Left lung (tissue), 10 donors: ENCODE data around the gene PNPLA8. TPM values are rescaled to one million over a fixed set of nuclear protein-coding genes. Genes with fewer than 3 reads are reported as not detected.

Experiments used
- ATAC-seq: fragments of 200-7000 bp; cut with Tn5 transposase; one replicate; pipeline ENCODE4 v1.9.1; 2020; ENCODE audit warnings: moderate library complexity
- DNase-seq, 4 donors: peaks; one replicate each; pipeline ENCODE4 v3.0.0-alpha.2; 2013 to 2020
- H3K27ac ChIP-seq, 2 donors: fragments of 200-600 bp; sonication (generic) in 1 of 2; one replicate each; pipeline versions ENCODE4 v1.5.0 to v1.8.0; 2020 to 2021
- H3K27me3 ChIP-seq, 2 donors: fragments of 200-600 bp; sonication (generic) in 1 of 2; one replicate each; pipeline versions ENCODE4 v1.5.0 to v1.8.0; 2020 to 2021
- H3K36me3 ChIP-seq, 2 donors: fragments of 200-600 bp; sonication (generic) in 1 of 2; one replicate each; pipeline versions ENCODE4 v1.5.0 to v1.8.0; 2020 to 2021
- H3K4me1 ChIP-seq, 2 donors: fragments of 200-600 bp; one replicate each; pipeline ENCODE4 v1.8.0; 2021
- H3K4me3 ChIP-seq, 2 donors: fragments of 200-600 bp; sonication (generic) in 1 of 2; one replicate each; pipeline versions ENCODE4 v1.5.0 to v1.8.0; 2020 to 2021; ENCODE audit warnings: mild to moderate bottlenecking in 1 of 2
- H3K9me3 ChIP-seq, 2 donors: fragments of 200-600 bp; sonication (generic) in 1 of 2; one replicate each; pipeline versions ENCODE4 v1.5.0 to v1.8.0; 2020 to 2021
- intact Hi-C, 2 donors: fragments of 100-400 bp; cut with DNase I; formaldehyde crosslinking; loops; one replicate each; pipeline versions ENCODE4 v1.11.2 to v1.14.2; 2022
- polyA plus RNA-seq, 6 donors: library from polyadenylated mRNA; unstranded; fragments of 120-200 nt; gene quantifications; one replicate each; pipeline ENCODE4 v1.2.1, GENCODE V29; 2013; ENCODE audit not compliant: insufficient read length in 6 of 6
- total RNA-seq, 2 donors: library from RNA; stranded (reverse); fragmentation: NEBNext Ultra II Directional; extraction: Animal tissue kit (Norgen Biotek cat#: 25700); gene quantifications; one replicate each; pipeline ENCODE4 v1.2.1, GENCODE V29; 2021
- TF ChIP-seq, protein P1 (sequence below), 2 donors: fragments of 200-600 bp; sonication (generic) in 1 of 2; IDR thresholded peaks; one replicate each; pipeline versions ENCODE4 v1.5.0 to v1.8.0; 2021; ENCODE audit warnings: antibody characterized with exemption in 2 of 2
- donor health status: DM: no; HTN: yes; CAD: no.
- donor health status: DM: no; HTN: no; CAD: no.

The PNPLA8 gene
- total and polyA plus RNA-seq, 8 donors = 28.7 to 38.0 (median 32.8) TPM

DNA sequence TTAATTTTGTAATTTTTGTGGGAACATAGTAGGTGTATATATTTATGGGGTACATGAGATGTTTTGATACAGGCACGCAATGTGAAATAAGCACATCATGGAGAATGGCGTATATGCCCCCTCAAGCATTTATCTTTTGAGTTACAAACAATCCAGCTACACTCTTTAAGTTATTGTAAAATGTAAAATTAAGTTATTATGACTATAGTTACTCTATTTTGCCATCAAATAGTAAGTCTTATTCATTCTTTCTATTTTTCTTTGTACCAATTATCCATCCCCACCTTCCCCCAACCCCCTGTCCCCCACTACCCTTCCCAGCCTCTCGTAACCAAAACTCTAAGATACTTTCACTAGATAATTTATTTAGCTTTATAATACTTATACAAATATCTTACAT, 7.8 kb upstream of the PNPLA8 start:
- DNase-seq = no peak
- Histone ChIP-seq H3K27ac (no peak overlapping the region), H3K27me3 (no peaks in the 10 kb centered on the region), H3K36me3 (no peaks in the 10 kb centered on the region), H3K4me1 (no peaks in the 10 kb centered on the region), H3K9me3 (no peaks in the 10 kb centered on the region), H3K4me3 (no peak overlapping the region)
- ATAC-seq = no peak
- intact Hi-C loops = no loop called here
- TF ChIP-seq, protein P1, sequence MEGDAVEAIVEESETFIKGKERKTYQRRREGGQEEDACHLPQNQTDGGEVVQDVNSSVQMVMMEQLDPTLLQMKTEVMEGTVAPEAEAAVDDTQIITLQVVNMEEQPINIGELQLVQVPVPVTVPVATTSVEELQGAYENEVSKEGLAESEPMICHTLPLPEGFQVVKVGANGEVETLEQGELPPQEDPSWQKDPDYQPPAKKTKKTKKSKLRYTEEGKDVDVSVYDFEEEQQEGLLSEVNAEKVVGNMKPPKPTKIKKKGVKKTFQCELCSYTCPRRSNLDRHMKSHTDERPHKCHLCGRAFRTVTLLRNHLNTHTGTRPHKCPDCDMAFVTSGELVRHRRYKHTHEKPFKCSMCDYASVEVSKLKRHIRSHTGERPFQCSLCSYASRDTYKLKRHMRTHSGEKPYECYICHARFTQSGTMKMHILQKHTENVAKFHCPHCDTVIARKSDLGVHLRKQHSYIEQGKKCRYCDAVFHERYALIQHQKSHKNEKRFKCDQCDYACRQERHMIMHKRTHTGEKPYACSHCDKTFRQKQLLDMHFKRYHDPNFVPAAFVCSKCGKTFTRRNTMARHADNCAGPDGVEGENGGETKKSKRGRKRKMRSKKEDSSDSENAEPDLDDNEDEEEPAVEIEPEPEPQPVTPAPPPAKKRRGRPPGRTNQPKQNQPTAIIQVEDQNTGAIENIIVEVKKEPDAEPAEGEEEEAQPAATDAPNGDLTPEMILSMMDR (IDR thresholded peaks at IDR 0.05) = no peak

DNA sequence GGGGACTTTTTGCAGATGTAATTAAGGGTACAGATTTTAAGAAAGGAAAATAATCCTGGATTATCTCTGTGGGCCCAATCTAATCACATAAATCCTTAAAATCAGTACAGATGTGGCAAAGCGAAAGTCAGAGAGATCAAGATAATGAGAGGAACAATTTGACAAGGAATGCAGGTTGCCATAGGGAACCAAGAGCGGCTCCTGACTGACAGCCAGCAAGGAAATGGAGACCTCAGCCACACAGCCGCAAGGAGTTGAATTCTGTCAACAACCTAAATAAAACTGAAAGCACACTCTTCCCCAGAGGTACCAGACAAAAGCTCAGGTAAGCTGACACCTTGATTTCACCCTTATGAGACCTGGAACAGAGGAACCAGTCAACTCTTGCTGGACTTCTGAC, 3.4 kb upstream of the PNPLA8 start:
- no peaks in the 10 kb centered on the region for H3K27me3 ChIP-seq
- H3K36me3 ChIP-seq = no peaks in the 10 kb centered on the region
- H3K27ac ChIP-seq = no peak overlapping the region
- TF ChIP-seq, protein P1 (IDR thresholded peaks at IDR 0.05) = no peak
- H3K4me1 ChIP-seq = peaks cover 9 to 15% of the 10 kb centered on the region in 2 donors
- ATAC-seq (no peak), DNase-seq (no peak)
- no peaks in the 10 kb centered on the region for H3K9me3 ChIP-seq
- intact Hi-C loops = no loop called here
- no peak overlapping the region for H3K4me3 ChIP-seq

DNA sequence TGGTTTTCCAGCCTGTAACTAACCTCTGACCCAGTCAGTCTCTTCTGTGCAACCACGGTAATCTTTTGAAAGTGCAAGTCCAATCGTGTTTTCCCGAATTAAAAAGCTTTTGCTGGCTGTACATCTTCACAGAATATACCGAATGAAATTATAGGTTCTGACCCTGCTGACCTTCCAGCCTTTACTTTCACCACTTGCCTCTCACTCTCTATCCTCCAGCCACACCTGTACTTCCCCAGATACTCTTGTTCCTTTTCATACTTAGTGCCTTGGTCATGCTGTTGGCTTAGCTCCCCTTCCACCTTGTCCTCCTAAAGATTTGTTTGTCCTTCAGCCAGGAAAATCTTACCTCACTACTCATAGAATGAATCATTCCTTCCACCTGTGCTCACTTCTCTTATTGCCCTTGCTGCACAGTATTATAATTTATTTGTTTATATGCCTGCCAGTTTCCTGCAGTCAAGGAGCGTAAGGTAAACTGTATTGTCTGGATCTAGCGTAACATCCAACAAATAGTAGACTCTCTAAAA, 2.3 kb upstream of the PNPLA8 start:
- Histone ChIP-seq H3K27ac (peak overlapping the region in 1 of 2 donors; percentile 8), H3K4me1 (peaks cover 16 to 26% of the 10 kb centered on the region in 2 donors), H3K9me3 (no peaks in the 10 kb centered on the region), H3K36me3 (no peaks in the 10 kb centered on the region), H3K4me3 (no peak overlapping the region), H3K27me3 (no peaks in the 10 kb centered on the region)
- DNase-seq (no peak), ATAC-seq (no peak)
- intact Hi-C loops = no loop called here
- TF ChIP-seq, protein P1 (IDR thresholded peaks at IDR 0.05) = no peak

DNA sequence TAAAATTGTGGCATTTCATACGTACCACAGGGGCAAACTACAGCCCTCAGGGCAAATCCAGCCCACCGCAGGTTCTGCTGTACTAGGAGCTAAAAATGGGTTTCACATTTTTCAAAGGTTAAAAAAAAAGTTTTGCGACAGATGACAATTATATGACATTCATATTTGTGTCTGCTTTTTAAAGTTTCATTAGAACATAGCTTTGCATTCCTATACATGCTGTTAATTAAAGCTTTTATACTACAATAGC, 758 bp upstream of the PNPLA8 start:
- ATAC-seq = no peak
- TF ChIP-seq, protein P1 (IDR thresholded peaks at IDR 0.05) = no peak
- Histone ChIP-seq H3K27me3 (no peaks in the 10 kb centered on the region), H3K4me1 (peaks cover 16 to 41% of the 10 kb centered on the region in 2 donors), H3K4me3 (peak overlapping the region; percentile 66 to 69), H3K36me3 (no peaks in the 10 kb centered on the region), H3K9me3 (no peaks in the 10 kb centered on the region), H3K27ac (peak overlapping the region; percentile 99 to 100)
- intact Hi-C loops = no loop called here
- DNase-seq = no peak

DNA sequence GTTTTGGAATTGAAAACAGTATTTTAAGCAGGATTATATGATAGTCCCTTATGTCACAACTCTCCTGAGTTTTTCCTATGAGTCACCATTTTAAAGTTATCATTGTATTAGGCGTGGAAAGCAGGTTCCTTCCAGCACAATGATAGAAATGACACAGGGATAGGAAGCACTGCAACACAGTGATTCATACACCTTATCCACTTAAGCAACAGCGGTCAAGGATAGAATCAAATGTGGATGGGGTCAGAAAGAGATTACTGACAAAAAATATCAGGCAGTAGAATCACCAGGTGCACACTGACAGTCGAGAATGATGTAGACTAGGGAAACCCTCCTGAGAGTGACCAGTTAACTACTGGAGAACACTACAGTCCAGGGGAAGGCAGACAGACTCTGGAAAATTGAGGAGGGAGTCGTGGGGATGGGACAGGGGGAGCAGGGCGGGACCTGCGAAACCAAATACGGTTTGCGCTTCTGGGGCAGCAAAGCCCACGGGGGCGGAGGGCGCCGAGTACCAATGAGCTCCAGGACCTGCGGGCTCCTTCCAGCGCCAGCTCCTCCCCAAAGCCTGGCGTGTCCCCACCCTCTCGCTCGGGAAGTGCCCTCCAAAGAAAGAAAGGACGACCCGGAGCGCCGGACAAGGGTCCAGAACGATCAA, 479 bp downstream of the PNPLA8 start:
- peak overlapping the region; percentile 69 for H3K4me3 ChIP-seq
- no peaks in the 10 kb centered on the region for H3K36me3 ChIP-seq
- no peaks in the 10 kb centered on the region for H3K27me3 ChIP-seq
- ATAC-seq (peak; percentile 79), DNase-seq (no peak)
- peaks cover 16 to 53% of the 10 kb centered on the region in 2 donors for H3K4me1 ChIP-seq
- TF ChIP-seq, protein P1 (IDR thresholded peaks at IDR 0.05) = no peak
- H3K9me3 ChIP-seq = no peaks in the 10 kb centered on the region
- peak overlapping the region; percentile 99 to 100 for H3K27ac ChIP-seq
- intact Hi-C loops = no loop called here
